HEK293 (cell line): ENCODE data around the gene CLTB.
A peak's percentile ranks its signal among the peaks of the same experiment; 100 is the strongest.

Experiments used
- BCL11B ChIP-seq: fragments of 450-650 bp; formaldehyde crosslinking; IDR thresholded peaks from 2 replicates; pipeline ENCODE4 v1.5.1; 2016; ENCODE audit warnings: low read depth, missing biosample characterization, missing genetic modification characterization
- INSM2 ChIP-seq: fragments of 450-650 bp; formaldehyde crosslinking; IDR thresholded peaks from 2 replicates; pipeline ENCODE4 v1.5.1; 2016; ENCODE audit warnings: missing biosample characterization, missing genetic modification characterization
- KLF17 ChIP-seq: fragments of 450-650 bp; formaldehyde crosslinking; IDR thresholded peaks from 2 replicates; pipeline ENCODE4 v1.5.1; 2016; ENCODE audit warnings: missing biosample characterization, missing genetic modification characterization
- KLF8 ChIP-seq: fragments of 450-650 bp; formaldehyde crosslinking; IDR thresholded peaks from 2 replicates; pipeline ENCODE4 v1.5.1; 2016; ENCODE audit warnings: missing biosample characterization, missing genetic modification characterization
- KLF9 ChIP-seq: fragments of 450-650 bp; formaldehyde crosslinking; IDR thresholded peaks from 2 replicates; pipeline ENCODE4 v1.5.1; 2016; ENCODE audit warnings: missing biosample characterization, missing genetic modification characterization, low read depth
- RBAK ChIP-seq: fragments of 450-650 bp; formaldehyde crosslinking; IDR thresholded peaks from 2 replicates; pipeline ENCODE4 v1.5.1; 2016; ENCODE audit warnings: missing biosample characterization, missing genetic modification characterization
- SP7 ChIP-seq: fragments of 450-650 bp; formaldehyde crosslinking; IDR thresholded peaks from 2 replicates; pipeline ENCODE4 v1.5.1; 2016; ENCODE audit warnings: missing biosample characterization, missing genetic modification characterization
- YY1 ChIP-seq: fragments of 450-650 bp; formaldehyde crosslinking; IDR thresholded peaks from 2 replicates; pipeline ENCODE4 v1.5.1; 2018; ENCODE audit warnings: missing biosample characterization, missing genetic modification characterization
- ZEB2 ChIP-seq: fragments of 450-650 bp; formaldehyde crosslinking; IDR thresholded peaks from 2 replicates; pipeline ENCODE4 v1.5.1; 2016; ENCODE audit warnings: missing biosample characterization, missing genetic modification characterization
- ZFHX2 ChIP-seq: fragments of 450-650 bp; formaldehyde crosslinking; conservative IDR thresholded peaks from 2 replicates; pipeline ENCODE4 v1.5.1; 2016; ENCODE audit warnings: missing biosample characterization, missing genetic modification characterization
- ZNF169 ChIP-seq: fragments of 450-650 bp; formaldehyde crosslinking; IDR thresholded peaks from 2 replicates; pipeline ENCODE4 v1.5.1; 2016; ENCODE audit warnings: missing biosample characterization, missing genetic modification characterization
- ZNF24 ChIP-seq: fragments of 450-650 bp; formaldehyde crosslinking; IDR thresholded peaks from 2 replicates; pipeline ENCODE4 v1.5.1; 2016; ENCODE audit warnings: missing biosample characterization, missing genetic modification characterization
- ZNF280D ChIP-seq: fragments of 450-650 bp; formaldehyde crosslinking; IDR thresholded peaks from 2 replicates; pipeline ENCODE4 v1.5.1; 2016; ENCODE audit warnings: missing biosample characterization, missing genetic modification characterization
- ZNF518A ChIP-seq: fragments of 450-650 bp; formaldehyde crosslinking; conservative IDR thresholded peaks from 2 replicates; pipeline ENCODE4 v1.5.1; 2016; ENCODE audit warnings: low read depth, missing biosample characterization, missing genetic modification characterization
- ZNF529 ChIP-seq: fragments of 450-650 bp; formaldehyde crosslinking; IDR thresholded peaks from 2 replicates; pipeline ENCODE4 v1.5.1; 2017; ENCODE audit warnings: missing genetic modification characterization, missing biosample characterization; ENCODE audit not compliant: insufficient replicate concordance
- ZNF580 ChIP-seq: fragments of 450-650 bp; formaldehyde crosslinking; IDR thresholded peaks from 2 replicates; pipeline ENCODE4 v1.5.1; 2016; ENCODE audit warnings: missing biosample characterization, missing genetic modification characterization
- ZNF692 ChIP-seq: fragments of 450-650 bp; formaldehyde crosslinking; IDR thresholded peaks from 2 replicates; pipeline ENCODE4 v1.5.1; 2016; ENCODE audit warnings: missing biosample characterization, missing genetic modification characterization
- ZNF76 ChIP-seq: fragments of 450-650 bp; formaldehyde crosslinking; IDR thresholded peaks from 2 replicates; pipeline ENCODE4; 2016; ENCODE audit warnings: low read depth, missing biosample characterization, missing genetic modification characterization, borderline replicate concordance
- ZNF792 ChIP-seq: fragments of 450-650 bp; formaldehyde crosslinking; IDR thresholded peaks from 2 replicates; pipeline ENCODE4 v1.5.1; 2016; ENCODE audit warnings: missing biosample characterization, missing genetic modification characterization
- ZXDB ChIP-seq: fragments of 450-650 bp; formaldehyde crosslinking; IDR thresholded peaks from 2 replicates; pipeline ENCODE4 v1.5.1; 2016; ENCODE audit warnings: missing biosample characterization, missing genetic modification characterization
- TF ChIP-seq, protein P1 (sequence below): fragments of 450-650 bp; formaldehyde crosslinking; optimal IDR thresholded peaks from 2 replicates; pipeline ENCODE3; 2016; ENCODE audit warnings: missing biosample characterization, mild to moderate bottlenecking, missing genetic modification characterization

The CLTB gene

DNA sequence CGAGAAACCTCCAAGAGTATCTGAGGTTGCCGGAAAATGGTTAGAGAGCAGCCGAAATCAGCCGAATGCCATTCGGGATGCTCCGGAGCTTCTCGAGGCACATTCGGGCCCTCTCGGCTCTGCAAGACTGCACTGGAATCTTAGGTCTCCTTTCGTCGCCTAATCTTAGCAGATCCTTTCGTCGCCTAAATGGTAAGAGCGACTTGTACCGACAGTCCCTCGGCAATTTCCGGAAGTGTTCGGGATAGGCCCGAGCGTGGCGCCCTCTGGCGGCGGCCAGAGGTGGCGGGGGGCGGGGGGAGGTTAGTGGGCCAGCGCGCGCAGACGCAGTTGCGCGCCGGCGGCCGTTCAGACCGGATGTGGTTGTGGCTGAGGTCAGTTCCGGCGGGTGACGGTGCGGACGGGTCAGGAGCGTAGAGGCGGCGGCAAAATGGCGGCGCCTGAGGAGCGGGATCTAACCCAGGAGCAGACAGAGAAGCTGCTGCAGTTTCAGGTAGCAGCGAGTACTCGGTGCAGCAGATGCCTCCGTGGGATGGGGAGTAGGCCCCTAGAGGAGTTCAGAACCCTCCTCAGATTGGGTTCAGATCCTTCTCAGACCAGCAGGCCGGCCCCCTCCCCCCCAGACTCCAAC is 31.8 kb upstream of the CLTB start, which contains the start of gene FAF2 (continued):
- peak; percentile 72 for TF ChIP-seq ZNF518A (tag by site-specific recombination)
- peak; percentile 71 for TF ChIP-seq ZEB2 (tag by site-specific recombination)
- peak; percentile 99 for TF ChIP-seq BCL11B
- peak; percentile 29; the same call in 1 of the 2 replicates for TF ChIP-seq SP7 (tag by site-specific recombination)
- TF ChIP-seq ZFHX2 (tag by site-specific recombination): no peak
- TF ChIP-seq INSM2 (tag by site-specific recombination): peak; percentile 71; the same call in 1 of the 2 replicates
- peak; percentile 82 for TF ChIP-seq KLF17 (tag by site-specific recombination)
- peak; percentile 42; the same call in 1 of the 2 replicates for TF ChIP-seq ZNF76 (tag by site-specific recombination)
- TF ChIP-seq ZNF24 (tag by site-specific recombination): peak; percentile 28; the same call in 1 of the 2 replicates
- TF ChIP-seq KLF8 (tag by site-specific recombination): peak; percentile 45; the same call in 1 of the 2 replicates
- TF ChIP-seq KLF9 (tag by site-specific recombination): peak; percentile 42; the same call in 1 of the 2 replicates
- no peak for TF ChIP-seq ZNF169 (tag by site-specific recombination)
- peak; percentile 25; the same call in 1 of the 2 replicates for TF ChIP-seq ZXDB (tag by site-specific recombination)
- TF ChIP-seq ZNF280D (tag by site-specific recombination): peak; percentile 82; the same call in 1 of the 2 replicates
- TF ChIP-seq RBAK (tag by site-specific recombination): no peak
- peak; percentile 87 for TF ChIP-seq YY1 (tag by site-specific recombination)
- peak; percentile 99 for TF ChIP-seq ZNF580 (tag by site-specific recombination)
- TF ChIP-seq, protein P1, sequence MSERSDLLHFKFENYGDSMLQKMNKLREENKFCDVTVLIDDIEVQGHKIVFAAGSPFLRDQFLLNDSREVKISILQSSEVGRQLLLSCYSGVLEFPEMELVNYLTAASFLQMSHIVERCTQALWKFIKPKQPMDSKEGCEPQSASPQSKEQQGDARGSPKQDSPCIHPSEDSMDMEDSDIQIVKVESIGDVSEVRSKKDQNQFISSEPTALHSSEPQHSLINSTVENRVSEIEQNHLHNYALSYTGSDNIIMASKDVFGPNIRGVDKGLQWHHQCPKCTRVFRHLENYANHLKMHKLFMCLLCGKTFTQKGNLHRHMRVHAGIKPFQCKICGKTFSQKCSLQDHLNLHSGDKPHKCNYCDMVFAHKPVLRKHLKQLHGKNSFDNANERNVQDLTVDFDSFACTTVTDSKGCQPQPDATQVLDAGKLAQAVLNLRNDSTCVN: peak; percentile 72
- peak; percentile 47; the same call in 1 of the 2 replicates for TF ChIP-seq ZNF692 (tag by site-specific recombination)
- TF ChIP-seq ZNF792 (tag by site-specific recombination): no peak
- no peak for TF ChIP-seq ZNF529 (tag by site-specific recombination)
